ENCODE measurements around the gene KXD1.
"Not testable (repeated sequence)": the region's sequence is repeated elsewhere in the genome, so short reads cannot be mapped to it uniquely, and the experiment has no call there.

The KXD1 gene

GRCh38 chr19:18536475-18536874 is 21.2 kb upstream of the KXD1 start:
- no peak for DNase-seq (ENCODE audit: low read depth)

DNA sequence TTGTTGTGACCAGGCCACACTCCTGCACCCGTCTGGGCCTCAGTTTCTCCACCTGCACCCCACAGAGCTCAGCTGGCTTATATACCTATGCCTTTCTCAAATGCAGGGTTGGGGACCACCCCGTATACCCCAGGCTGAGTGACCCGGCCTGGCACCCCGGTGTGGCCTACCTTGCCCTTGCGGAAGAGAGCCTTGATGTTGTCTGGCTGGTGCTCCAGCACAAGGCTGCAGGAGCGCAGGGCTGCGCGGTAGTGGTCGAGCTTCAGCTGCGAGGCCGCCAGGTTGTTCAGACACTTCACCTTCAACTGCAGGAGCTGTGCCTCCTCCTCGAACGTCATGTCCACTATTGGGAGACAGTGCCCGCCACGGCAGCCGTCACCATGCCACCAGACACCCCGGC is 20.2 kb upstream of the KXD1 start:
- no peak for DNase-seq (ENCODE audit: low read depth)

DNA sequence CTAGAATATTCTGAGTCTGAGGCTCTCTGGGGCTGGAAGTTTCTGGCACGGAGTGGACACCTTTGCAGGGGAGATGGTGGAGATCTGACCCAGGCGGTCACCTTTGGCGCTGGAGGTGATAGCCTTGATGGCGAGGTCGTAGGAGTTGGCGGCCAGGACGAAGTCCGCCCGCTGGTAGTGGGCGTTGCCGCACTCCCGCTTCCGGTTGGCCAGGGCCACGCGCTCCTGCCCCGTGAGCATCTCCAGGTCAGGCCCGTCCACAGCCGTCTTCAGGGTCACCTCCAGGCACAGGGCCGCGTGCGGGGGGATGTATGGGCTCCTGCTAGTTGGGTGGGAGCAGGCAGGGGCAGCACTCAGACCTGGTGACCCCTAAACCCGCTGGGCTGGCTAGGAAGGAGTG is 19.6 kb upstream of the KXD1 start:
- DNase-seq (ENCODE audit: low read depth) = no peak

DNA sequence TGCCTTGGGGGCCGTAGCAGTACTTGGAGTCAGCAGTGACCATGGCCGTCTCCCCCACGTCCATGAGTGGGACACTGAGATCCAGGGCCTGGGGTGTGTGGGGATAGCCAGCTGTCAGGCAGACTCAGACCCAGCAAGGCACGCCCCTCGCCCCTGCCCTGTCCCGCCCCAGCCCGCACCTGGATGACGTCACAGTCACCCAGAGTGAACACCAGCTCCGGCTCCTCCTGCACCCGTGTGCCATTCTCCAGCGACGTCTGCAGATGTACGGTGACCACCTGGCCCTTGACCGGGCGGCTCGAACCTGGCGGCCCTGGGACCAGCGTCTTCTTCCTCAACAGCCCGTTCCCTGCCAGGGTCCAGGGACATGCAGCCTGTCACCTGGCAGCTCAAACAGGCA is 18.3 kb upstream of the KXD1 start:
- DNase-seq (ENCODE audit: low read depth) = no peak

GRCh38 chr19:18540200-18540599 is 17.5 kb upstream of the KXD1 start:
- DNase-seq (ENCODE audit: low read depth) = not testable (repeated sequence)

- DNase-seq (ENCODE audit: low read depth) = no peak
These were observed 16.2 kb upstream of the KXD1 start for GRCh38 chr19:18541258-18541991.

DNA sequence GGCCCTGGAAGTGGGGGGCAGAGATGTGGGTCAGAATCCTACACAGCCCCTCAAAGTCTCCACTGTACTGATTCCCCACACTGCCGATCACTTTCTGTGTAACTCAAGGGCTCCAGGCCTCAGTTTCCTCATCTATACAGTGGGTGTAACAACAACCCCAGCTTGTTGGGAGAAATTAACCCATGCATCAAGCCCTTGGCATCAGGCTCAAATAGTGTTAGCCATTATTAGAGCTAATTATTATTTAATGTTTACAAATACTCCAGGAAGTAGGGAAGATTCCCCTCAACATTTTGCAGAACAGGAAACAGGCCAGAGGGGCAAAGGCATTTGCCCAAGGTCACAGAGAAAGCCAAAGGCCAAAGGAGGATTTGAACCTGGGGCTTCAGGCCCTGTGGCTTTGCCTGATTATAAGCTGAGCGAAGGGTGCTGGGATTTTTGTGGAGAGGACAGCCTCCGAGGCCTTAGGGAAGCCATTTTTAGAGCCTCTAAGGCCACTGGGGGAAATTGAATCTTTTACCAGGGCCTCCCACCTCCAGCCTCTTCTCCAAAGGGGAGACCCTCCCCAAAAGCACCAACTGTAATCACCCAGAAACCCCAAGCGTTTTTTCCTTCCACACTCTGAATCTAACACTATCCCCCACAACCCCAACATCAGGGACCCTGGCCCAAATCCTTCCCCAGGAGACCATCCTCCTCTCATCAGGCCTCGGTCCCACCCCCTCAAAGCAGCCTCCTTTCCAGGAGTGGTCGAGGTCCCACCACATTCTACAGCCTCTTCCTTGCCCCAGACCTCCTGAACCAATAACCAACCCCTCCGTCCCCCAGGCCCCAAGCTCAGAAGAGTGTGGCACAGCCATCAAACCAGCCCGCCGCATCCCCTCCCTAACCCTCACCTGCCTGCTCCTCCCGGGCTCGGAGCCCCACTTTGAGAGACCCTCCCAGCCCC is 15.4 kb upstream of the KXD1 start:
- DNase-seq (ENCODE audit: low read depth) = no peak

- DNase-seq (ENCODE audit: low read depth) = peak; percentile 91
These were observed 14.5 kb upstream of the KXD1 start, which contains the start of gene FKBP8 for GRCh38 chr19:18542941-18543813. TSS of gene FKBP8 (minus strand) at chr19:18543573. CDS start at chr19:18541970, 1,603 bp downstream.

DNA sequence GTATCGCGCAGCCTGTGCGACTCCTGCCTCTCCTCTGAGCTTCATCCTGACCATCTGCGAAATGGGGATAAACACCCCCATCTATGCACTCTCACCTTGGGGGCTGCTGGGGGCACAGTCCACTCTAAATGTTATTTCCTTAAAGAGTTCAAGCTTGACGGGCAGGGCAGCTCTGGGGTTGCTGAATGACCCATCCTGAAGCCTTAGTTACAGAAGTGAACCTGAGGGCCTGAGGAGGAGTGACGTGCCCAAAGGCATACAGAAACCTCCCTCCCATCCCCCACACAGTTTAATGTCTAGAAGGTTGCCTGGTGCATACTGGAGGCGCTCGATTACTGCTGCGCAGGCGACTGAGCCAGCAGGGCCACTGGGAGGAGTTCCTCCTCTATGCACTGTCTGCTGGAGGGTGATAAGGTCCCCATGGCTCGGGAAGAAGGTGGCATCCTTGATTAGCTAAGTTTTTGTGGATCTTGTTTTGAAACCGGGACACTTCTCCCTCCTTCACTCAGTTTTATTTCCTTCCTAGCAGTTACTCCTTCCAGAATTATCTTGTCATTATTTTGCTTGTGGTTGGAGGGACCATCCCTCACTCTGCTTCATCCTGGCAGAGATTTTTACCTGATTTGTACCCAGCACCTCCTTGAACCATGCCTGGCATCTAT is 13.7 kb upstream of the KXD1 start:
- peak; percentile 52 for DNase-seq (ENCODE audit: low read depth)

DNA sequence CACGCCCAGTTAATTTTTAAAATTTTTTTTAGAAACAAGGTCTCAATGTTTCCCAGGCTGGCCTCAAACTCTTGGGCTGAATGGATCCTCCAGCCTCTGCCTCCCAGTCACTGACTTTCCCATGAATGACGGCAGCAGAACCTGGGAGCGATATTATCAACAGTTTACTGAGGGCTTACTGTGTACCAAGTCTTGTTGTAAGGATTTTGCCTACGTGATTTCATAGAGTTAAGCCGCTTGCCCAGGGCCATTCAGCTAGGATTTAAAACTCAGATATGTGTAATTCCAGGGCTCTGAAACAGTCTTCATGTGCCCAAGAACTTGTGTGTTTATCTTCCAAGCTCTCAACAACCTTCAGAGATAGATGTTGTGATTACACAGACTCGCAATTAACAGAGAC is 6.0 kb upstream of the KXD1 start:
- DNase-seq (ENCODE audit: low read depth) = no peak

GRCh38 chr19:18558202-18558555 is 509 bp downstream of the KXD1 start:
- DNase-seq (ENCODE audit: low read depth) = no peak

DNA sequence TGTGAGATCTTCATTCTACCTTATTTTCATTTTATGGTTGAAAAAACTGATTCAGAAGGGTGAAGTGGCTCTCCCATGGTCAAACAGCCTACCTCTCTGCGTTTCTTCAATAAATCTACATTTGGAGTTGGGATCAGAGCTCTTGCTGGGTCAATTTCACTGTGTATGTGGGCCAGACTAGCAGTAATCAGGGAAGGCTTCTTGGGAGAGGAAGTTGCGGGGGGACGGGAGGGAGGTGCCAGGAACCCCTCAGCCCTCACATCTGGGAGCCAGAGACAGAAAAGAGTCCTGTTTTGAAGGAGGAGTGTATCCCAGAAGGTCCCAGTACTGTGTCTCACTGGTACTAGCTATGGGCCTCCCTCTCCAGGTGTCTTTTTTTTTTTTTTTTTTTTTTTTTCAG is 934 bp downstream of the KXD1 start:
- DNase-seq (ENCODE audit: low read depth) = no peak

GRCh38 chr19:18559685-18560084 is 2.0 kb downstream of the KXD1 start:
- no peak for DNase-seq (ENCODE audit: low read depth)

GRCh38 chr19:18562086-18562485 is 4.4 kb downstream of the KXD1 start:
- no peak for DNase-seq (ENCODE audit: low read depth)

GRCh38 chr19:18566953-18567352 is 9.3 kb downstream of the KXD1 start:
- DNase-seq (ENCODE audit: low read depth) = no peak

- DNase-seq (ENCODE audit: low read depth) = no peak
These were observed 10.7 kb downstream of the KXD1 start for GRCh38 chr19:18568367-18568766.

GRCh38 chr19:18571564-18572344 is 14.1 kb downstream of the KXD1 start, which contains the start of gene UBA52:
TSS of gene UBA52 (plus strand) at chr19:18571857. CDS start at chr19:18573301, 1,444 bp downstream.
- peak; percentile 98 for DNase-seq (ENCODE audit: low read depth)

DNA sequence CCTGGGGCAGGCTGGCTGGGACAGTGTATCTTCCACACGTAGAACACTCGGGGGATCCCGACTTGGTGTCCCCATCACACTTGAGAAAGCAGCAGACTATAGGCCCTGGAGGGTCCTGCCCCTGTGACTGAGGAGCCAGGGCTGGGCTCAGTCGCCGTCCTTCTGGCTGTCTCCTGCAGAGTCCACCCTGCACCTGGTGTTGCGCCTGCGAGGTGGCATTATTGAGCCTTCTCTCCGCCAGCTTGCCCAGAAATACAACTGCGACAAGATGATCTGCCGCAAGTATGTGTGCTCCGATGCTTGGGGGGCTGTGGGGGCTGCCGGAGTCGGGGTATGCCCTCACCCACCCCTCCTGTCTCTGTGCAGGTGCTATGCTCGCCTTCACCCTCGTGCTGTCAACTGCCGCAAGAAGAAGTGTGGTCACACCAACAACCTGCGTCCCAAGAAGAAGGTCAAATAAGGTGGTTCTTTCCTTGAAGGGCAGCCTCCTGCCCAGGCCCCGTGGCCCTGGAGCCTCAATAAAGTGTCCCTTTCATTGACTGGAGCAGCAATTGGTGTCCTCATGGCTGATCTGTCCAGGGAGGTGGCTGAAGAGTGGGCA is 17.1 kb downstream of the KXD1 start:
- no peak for DNase-seq (ENCODE audit: low read depth)

DNA sequence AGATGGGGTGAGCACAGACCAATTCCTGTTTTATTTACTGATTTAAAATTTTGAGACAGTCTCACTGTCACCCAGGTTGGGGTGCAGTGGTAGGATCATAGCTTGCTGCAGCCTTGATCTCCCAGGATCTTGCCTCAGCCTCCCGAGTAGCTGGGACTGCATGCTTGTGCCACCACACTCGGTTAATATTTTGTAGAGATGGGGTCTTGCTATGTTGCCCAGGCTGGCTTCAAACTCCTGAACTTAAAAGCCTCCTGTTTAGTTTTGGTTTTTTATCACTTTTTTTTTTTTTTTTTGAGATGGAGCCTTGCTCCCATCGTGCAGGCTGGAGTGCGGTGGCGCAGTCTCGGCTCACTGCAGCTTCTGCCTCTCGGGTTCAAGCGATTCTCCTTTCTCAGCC is 18.7 kb downstream of the KXD1 start:
- no peak for DNase-seq (ENCODE audit: low read depth)

DNA sequence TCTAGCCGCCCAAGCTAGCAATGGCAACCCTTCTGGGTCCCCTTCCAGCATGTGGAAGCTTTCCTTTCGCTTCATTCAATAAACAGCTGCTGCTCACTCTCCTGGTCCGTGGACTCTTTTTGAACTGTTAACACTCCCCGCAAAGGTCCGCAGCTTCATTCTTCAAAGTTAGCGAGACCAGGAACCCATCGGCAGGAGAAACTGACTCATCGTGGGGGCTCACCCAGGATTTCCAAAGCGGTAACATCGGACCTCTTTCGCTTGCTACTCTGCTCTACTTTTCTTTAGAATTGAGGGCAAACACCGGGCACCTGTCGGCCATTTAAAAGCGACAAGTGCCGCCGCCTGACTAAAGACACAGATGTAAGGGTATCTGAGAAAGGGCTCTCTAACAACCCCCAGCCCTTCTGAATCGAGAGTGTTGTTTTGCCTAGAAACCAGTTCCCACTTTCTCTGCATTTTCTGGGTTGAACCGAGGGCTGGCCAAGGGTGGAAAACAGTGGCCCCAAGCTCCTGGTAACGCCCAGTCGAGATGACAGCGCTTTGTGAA is 19.8 kb downstream of the KXD1 start:
- DNase-seq (ENCODE audit: low read depth) = no peak
